ENCODE measurements around the gene CCDC183. TPM values are rescaled to one million over a fixed set of nuclear protein-coding genes. Genes with fewer than 3 reads are reported as not detected.
"Not testable (repeated sequence)": the region's sequence is repeated elsewhere in the genome, so short reads cannot be mapped to it uniquely, and the experiment has no call there.

The CCDC183 gene
- polyA plus RNA-seq, 3 donors, result 0.54 to 2.1 TPM; not detected in 1

DNA sequence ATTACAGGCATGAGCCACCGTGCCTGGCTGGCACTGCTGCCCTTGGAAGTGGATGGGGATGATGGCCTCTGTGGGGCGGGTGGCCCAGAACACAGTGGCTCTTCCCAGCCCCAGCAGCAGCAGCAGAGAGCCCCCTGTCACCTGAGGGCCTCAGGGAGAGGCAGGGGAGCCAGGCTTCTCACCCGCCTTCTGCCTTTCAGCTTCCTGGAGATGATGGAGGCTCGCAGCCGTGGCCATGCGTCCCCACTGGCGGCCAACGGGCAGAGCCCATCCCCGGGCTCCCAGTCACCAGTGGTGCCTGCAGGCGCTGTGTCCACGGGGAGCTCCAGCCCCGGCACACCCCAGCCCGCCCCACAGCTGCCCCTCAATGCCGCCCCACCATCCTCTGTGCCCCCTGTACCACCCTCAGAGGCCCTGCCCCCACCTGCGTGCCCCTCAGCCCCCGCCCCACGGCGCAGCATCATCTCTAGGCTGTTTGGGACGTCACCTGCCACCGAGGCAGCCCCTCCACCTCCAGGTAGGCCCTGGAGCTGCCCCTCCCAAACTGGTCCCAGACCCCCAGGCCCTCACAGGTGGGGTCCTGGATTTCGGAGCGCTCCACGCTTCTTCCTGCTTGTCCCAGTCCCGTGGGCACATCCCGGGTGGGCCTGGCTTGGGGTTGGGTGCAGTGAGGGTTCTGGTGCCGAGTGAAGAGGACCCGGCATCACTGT lies 41.2 kb downstream of the CCDC183 start:
- H2AFZ ChIP-seq (ENCODE audit: insufficient read depth, low read depth, low read length, poor library complexity, severe bottlenecking), result no peak overlapping the region
- Mint-ChIP-seq H3K27ac (no peak overlapping the region), H3K4me3 (no peak overlapping the region), H3K9me3 (peaks cover 0 to 3% (median 0%) of the 10 kb centered on the region in 7 donors), H3K4me1 (peaks cover 3% of the 10 kb centered on the region), H3K36me3 (peaks cover 26 to 63% of the 10 kb centered on the region in 2 donors), H3K27me3 (ENCODE audit: low read depth in 3 of 3) (peaks cover 0 to 6% (median 3%) of the 10 kb centered on the region in 3 donors)
- no peak for DNase-seq
- H3K27ac ChIP-seq (ENCODE audit: low read depth in 1 of 2, low read length in 2 of 2), result no peak overlapping the region
- H3K4me1 ChIP-seq (ENCODE audit: control insufficient read depth in 1 of 2, insufficient read depth in 2 of 2, low read length in 2 of 2), result peaks cover 4 to 7% of the 10 kb centered on the region in 2 donors
- TF ChIP-seq, protein P1, sequence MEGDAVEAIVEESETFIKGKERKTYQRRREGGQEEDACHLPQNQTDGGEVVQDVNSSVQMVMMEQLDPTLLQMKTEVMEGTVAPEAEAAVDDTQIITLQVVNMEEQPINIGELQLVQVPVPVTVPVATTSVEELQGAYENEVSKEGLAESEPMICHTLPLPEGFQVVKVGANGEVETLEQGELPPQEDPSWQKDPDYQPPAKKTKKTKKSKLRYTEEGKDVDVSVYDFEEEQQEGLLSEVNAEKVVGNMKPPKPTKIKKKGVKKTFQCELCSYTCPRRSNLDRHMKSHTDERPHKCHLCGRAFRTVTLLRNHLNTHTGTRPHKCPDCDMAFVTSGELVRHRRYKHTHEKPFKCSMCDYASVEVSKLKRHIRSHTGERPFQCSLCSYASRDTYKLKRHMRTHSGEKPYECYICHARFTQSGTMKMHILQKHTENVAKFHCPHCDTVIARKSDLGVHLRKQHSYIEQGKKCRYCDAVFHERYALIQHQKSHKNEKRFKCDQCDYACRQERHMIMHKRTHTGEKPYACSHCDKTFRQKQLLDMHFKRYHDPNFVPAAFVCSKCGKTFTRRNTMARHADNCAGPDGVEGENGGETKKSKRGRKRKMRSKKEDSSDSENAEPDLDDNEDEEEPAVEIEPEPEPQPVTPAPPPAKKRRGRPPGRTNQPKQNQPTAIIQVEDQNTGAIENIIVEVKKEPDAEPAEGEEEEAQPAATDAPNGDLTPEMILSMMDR (IDR thresholded peaks at IDR 0.05), result no peak
- 99% methylated on average over 19 of the region's 27 CpGs for WGBS (ENCODE audit: insufficient coverage)
- no peak overlapping the region for H3K9ac ChIP-seq (ENCODE audit: insufficient read depth, low read length, poor library complexity, severe bottlenecking)
- H3K4me3 ChIP-seq (replicated peaks in 1 of 3; ENCODE audit: low read depth in 2 of 3, low read length in 3 of 3), result no peak overlapping the region
- H3K36me3 ChIP-seq (replicated peaks in 1 of 2; ENCODE audit: control insufficient read depth in 1 of 2, insufficient read depth in 2 of 2, low read length in 2 of 2), result peaks cover 39 to 50% of the 10 kb centered on the region in 2 donors
- no peaks in the 10 kb centered on the region for H4K20me1 ChIP-seq (ENCODE audit: insufficient read depth, low read length)
- no peak overlapping the region for H3K4me2 ChIP-seq (replicated peaks; ENCODE audit: extremely low read depth, low read length, poor library complexity, severe bottlenecking)
- intact Hi-C loops (cut with micrococcal nuclease), result no loop called here
- no peaks in the 10 kb centered on the region for H3K9me3 ChIP-seq (replicated peaks in 1 of 2; ENCODE audit: control insufficient read depth in 1 of 2, insufficient read depth in 1 of 2, low read length in 2 of 2)
- no peaks in the 10 kb centered on the region for H3K79me2 ChIP-seq (ENCODE audit: insufficient read depth, low read length)
- peaks cover 0 to under 1% of the 10 kb centered on the region in 2 donors for H3K27me3 ChIP-seq (ENCODE audit: control insufficient read depth in 2 of 2, insufficient read depth in 2 of 2, low read length in 2 of 2)

- peaks cover 8 to 12% of the 10 kb centered on the region in 2 donors for H3K4me1 ChIP-seq (ENCODE audit: control insufficient read depth in 1 of 2, insufficient read depth in 2 of 2, low read length in 2 of 2)
- H4K20me1 ChIP-seq (ENCODE audit: insufficient read depth, low read length); intact Hi-C loops (cut with micrococcal nuclease); H3K4me1 Mint-ChIP-seq; DNase-seq; H3K27me3 ChIP-seq (ENCODE audit: control insufficient read depth in 2 of 2, insufficient read depth in 2 of 2, low read length in 2 of 2); H3K79me2 ChIP-seq (ENCODE audit: insufficient read depth, low read length); H3K9me3 ChIP-seq (replicated peaks in 1 of 2; ENCODE audit: control insufficient read depth in 1 of 2, insufficient read depth in 1 of 2, low read length in 2 of 2); H3K9ac ChIP-seq (ENCODE audit: insufficient read depth, low read length, poor library complexity, severe bottlenecking); H3K4me2 ChIP-seq (replicated peaks; ENCODE audit: extremely low read depth, low read length, poor library complexity, severe bottlenecking); H3K4me3 ChIP-seq (replicated peaks in 1 of 3; ENCODE audit: low read depth in 2 of 3, low read length in 3 of 3); H2AFZ ChIP-seq (ENCODE audit: insufficient read depth, low read depth, low read length, poor library complexity, severe bottlenecking); H3K27ac Mint-ChIP-seq; H3K4me3 Mint-ChIP-seq; H3K27me3 Mint-ChIP-seq (ENCODE audit: low read depth in 3 of 3); H3K9me3 Mint-ChIP-seq; H3K27ac ChIP-seq (ENCODE audit: low read depth in 1 of 2, low read length in 2 of 2): not testable (repeated sequence)
- peaks cover 33 to 45% of the 10 kb centered on the region in 2 donors for H3K36me3 ChIP-seq (replicated peaks in 1 of 2; ENCODE audit: control insufficient read depth in 1 of 2, insufficient read depth in 2 of 2, low read length in 2 of 2)
- 98% methylated on average over 9 of the region's 15 CpGs for WGBS (ENCODE audit: insufficient coverage)
- H3K36me3 Mint-ChIP-seq, result peaks cover 22 to 58% of the 10 kb centered on the region in 2 donors
Measured at GRCh38 chr9:136837856-136838277, 41.7 kb downstream of the CCDC183 start.
